Myocyte (in vitro differentiated cells): ENCODE results near the gene PTPRO. TPM values are rescaled to one million over a fixed set of nuclear protein-coding genes. Genes with fewer than 3 reads are reported as not detected.

Source experiments
- DNase-seq: peaks from one replicate; pipeline ENCODE4 v3.0.0-alpha.2; 2012; ENCODE audit warnings: low read depth
- total RNA-seq: library from RNA; depleted of rRNA; stranded (reverse); fragments of >200 nt; gene quantifications from 2 replicates; pipeline ENCODE4 v1.2.3, GENCODE V29; 2014

The PTPRO gene
- total RNA-seq, 1 donor from 2014 or later, result 0.70 TPM

- no peak for DNase-seq
Measured at GRCh38 chr12:15555446-15555845, 233.1 kb downstream of the PTPRO start.

- no peak for DNase-seq
Measured at GRCh38 chr12:15556411-15557102, 234.2 kb downstream of the PTPRO start.

GRCh38 chr12:15558915-15559528 lies 236.7 kb downstream of the PTPRO start:
- peak; percentile 60 for DNase-seq

GRCh38 chr12:15561396-15561795 lies 239.1 kb downstream of the PTPRO start:
- no peak for DNase-seq

- DNase-seq, result peak; percentile 74
Measured at GRCh38 chr12:15562263-15562662, 240.0 kb downstream of the PTPRO start.

GRCh38 chr12:15563663-15564062 lies 241.4 kb downstream of the PTPRO start:
- DNase-seq, result peak; percentile 57

- no peak for DNase-seq
Measured at GRCh38 chr12:15574353-15574752, 252.0 kb downstream of the PTPRO start.

GRCh38 chr12:15575671-15576541 lies 253.6 kb downstream of the PTPRO start:
- no peak for DNase-seq

- no peak for DNase-seq
Measured at GRCh38 chr12:15580431-15580830, 258.1 kb downstream of the PTPRO start.

- DNase-seq, result peak; percentile 30
Measured at GRCh38 chr12:15581006-15581405, 258.7 kb downstream of the PTPRO start.

GRCh38 chr12:15583804-15584203 lies 261.5 kb downstream of the PTPRO start:
- DNase-seq, result no peak

- DNase-seq, result peak; percentile 67
Measured at GRCh38 chr12:15584366-15585041, 262.2 kb downstream of the PTPRO start.

- DNase-seq, result no peak
Measured at GRCh38 chr12:15589328-15590032, 267.2 kb downstream of the PTPRO start.

GRCh38 chr12:15590180-15590826 lies 268.0 kb downstream of the PTPRO start:
- peak; percentile 82 for DNase-seq

GRCh38 chr12:15591811-15592210 lies 269.5 kb downstream of the PTPRO start:
- DNase-seq, result no peak

- peak; percentile 15 for DNase-seq
Measured at GRCh38 chr12:15592934-15593333, 270.6 kb downstream of the PTPRO start.

GRCh38 chr12:15596174-15596573 lies 273.9 kb downstream of the PTPRO start:
- DNase-seq, result no peak

- DNase-seq, result no peak
Measured at GRCh38 chr12:15597125-15597830, 275.0 kb downstream of the PTPRO start.

- DNase-seq, result peak; percentile 71
Measured at GRCh38 chr12:15599266-15600037, 277.1 kb downstream of the PTPRO start.
